Esophagus mucosa (tissue), 1 donor: ENCODE measurements around the gene ABAT. TPM values are rescaled to one million over a fixed set of nuclear protein-coding genes. Genes with fewer than 3 reads are reported as not detected.
A peak's percentile ranks its signal among the peaks of the same experiment; 100 is the strongest.

Experiments
- ATAC-seq: fragments of 200-7000 bp; cut with Tn5 transposase; one replicate; pipeline ENCODE4 v1.9.1; 2020
- total RNA-seq: library from RNA; stranded (reverse); gene quantifications from one replicate; pipeline ENCODE4 v1.2.4, GENCODE V29; 2023
- donor health status: DM: yes; HTN: yes; CAD: no.

The ABAT gene
- total RNA-seq, 1 donor from 2014 or later: 4.2 TPM

DNA sequence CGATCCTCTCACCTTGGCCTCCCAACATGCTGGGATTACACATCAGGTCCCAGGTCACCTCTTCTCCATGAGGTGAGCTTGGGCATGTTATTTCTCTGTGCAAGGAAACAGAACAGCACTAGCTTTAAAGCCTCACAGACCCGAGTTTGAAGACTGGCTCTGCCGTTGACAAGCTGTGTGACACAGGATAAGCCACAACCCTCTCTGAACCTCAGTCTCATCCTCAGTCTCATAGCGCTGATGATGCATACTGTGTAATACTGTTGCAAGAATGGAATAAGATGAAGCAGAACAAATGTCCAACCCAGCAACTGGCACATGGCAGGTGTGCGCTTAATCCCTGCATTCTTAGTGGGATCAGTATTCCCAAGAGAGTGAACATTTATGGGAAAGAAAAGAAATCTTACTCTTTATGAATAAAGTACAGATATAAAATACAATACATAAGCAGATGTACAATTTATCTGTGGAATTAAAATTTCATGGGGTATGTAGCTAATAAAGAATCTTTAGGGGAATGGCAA is 43.5 kb downstream of the ABAT start:
- peak; percentile 9 for ATAC-seq

DNA sequence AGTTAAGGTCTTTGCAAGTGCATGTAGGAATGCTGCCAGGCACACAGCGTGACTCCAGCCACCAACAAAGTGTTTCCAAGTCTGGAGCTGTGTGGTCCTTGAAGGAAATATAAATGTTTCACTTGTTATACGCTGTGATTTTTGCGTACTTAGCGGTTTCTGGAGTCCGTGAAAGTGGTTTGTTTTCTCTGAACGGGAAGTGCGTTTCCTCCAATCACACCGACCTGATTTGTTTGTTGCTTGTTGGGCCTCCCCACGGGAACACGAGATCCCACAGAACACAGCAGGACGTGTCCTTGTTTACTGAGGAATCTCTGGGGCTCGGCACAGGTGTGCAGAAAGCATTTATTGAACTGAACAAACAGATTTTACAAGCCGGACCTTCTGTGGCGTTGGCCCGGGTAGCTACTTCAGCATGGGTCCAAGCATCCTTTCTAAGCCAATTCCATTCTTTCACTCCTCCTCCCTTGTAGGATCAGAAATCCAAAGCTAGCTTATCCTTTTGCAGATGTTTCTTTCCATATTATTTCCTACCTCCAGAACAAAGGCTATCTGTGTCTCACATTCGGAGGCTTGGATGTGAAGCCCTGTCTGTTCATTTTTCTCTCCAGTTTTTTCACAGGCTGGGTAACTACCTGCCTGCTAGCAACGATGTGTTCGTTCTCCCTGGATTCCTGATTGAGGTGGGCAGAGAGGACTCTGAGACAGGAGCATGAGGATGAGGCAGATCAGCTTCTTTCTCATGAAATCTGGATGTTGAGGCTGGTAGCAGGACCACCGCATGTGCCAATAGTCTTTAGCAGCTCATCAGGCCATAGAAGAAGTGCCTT is 44.6 kb downstream of the ABAT start:
- ATAC-seq: no peak

DNA sequence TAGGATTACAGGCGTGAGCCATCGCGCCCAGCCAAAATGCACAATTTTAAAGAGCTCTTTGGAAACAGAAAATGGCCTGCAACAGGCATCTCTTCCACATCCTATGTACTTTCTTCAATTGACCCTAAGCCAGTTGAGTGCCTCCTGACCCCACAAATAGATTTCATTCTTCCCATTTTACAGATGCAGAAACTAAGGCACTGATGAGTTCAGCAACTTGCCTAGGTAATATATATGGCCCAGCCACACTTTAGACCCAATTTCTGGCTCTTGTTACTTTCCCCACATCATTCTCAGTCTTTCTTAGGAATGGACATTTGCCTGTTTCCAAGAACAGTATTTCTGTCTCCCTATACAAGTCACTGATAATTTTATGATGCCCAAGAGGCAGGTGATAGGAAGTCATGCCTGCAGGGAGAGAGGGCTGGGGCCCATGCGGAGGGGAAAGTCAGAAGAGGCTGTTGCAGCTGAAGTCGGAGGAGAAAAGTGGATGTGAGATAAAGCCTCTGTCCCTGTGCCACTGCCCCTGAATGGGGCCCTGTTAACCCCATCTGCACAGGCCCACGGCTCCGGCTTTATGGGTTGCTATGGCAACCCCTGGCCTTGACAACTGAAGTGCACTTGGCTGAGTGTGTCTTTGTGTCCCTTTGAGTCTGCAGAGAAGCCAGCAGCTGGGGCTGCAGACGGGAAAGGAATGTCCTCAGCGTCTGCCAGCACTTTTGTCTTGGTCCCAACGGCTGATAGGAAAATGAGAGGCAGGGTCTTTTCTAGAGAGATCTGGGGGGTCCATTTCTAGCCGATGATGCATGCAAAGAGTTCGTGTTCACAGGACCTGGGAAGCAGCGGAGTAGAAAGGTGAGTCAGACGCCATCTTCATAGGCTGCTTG is 45.9 kb downstream of the ABAT start:
- ATAC-seq: no peak

DNA sequence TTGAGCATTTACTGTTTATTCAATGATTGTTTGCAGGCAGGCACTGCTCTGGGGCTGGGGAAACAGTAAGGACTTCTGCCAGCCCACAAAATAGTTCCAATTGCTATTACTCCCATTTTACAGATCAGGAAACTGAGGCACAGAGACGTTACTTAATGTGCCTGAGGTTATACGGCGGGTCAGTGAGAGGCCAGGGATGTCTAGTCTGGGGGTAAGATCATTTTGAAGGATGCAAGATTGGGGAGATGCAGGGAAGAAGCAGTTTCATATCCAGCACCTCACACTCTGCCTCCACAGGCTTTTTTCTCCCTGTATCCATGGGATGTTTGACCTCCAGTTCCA is 46.5 kb downstream of the ABAT start:
- ATAC-seq: no peak

DNA sequence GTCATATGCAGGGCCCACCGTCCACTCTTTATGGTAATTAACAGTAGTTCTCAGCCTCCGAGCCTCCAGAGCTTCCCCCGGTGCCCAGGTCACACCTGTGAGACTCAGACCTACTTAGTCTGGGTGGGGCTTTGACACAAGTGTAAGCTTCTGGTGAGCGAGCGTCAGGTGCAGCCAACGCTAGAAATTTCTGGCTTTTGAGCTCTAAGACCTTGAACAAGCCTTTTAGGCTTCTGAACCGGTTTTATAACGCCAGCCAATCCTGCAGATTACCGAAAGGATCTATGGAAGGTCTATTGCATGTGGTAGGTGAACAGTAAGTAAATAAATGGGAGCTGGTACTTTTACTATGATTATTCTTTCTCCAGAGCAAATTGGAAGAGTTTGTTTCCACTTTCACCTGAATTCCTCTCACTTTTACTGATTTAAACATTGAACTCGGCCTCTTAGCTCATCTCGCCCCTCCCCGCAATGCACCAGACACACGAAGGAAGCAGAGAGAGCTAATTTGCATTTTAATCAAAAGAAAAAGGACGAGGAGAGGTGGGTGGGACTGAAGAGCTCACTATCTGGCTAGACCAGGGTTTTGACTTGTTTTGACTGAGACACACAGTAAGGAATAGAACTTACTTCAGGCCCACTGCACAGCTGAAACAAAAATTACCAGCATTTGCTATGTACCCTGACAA is 47.1 kb downstream of the ABAT start:
- ATAC-seq: peak; percentile 37

DNA sequence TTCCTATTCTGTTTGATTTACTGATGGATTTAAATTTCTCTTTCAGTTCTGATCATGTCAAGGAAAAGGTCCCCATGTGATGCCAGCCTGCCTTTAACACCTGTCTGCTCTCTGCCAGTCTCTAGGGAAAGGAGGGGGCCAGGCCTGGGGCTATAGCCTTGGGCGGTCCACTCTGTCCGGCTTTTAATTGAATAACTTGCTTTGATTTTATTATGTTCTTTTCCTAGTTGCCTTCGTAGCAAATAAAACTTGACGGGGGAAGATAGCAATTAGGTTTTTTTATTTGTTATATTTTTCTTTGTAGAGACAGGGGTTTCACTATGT is 47.6 kb downstream of the ABAT start:
- no peak for ATAC-seq

DNA sequence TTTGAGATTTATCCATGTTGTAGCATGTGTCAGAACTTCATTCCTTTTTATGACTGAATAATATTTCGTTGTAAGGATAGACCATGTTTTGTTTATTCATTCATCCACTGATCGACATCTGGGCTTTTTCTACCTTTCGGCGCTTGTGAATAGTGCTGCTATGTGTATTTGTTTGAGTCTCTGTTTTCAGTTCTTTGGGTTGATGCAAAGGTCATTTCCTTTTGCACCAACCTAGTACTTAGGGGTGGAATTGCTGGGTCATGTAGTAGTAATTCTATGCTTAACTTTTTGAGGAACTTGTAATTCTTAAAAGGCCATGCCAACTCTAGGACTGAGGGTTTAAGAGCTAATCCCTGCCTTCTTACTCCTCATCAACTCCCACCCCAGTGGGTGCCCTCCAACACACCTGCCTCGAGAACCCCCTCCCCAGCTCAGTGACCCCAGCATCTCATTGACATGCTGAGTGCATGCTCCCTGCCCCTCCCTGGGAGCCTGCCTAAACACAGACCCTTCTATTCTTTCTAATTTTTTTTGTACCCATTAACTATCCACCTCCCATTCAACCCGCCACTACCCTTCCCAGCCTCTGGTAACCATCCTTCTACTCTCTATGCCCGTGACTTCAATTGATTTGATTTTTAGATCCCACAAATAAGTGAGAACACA is 51.2 kb downstream of the ABAT start:
- no peak for ATAC-seq

DNA sequence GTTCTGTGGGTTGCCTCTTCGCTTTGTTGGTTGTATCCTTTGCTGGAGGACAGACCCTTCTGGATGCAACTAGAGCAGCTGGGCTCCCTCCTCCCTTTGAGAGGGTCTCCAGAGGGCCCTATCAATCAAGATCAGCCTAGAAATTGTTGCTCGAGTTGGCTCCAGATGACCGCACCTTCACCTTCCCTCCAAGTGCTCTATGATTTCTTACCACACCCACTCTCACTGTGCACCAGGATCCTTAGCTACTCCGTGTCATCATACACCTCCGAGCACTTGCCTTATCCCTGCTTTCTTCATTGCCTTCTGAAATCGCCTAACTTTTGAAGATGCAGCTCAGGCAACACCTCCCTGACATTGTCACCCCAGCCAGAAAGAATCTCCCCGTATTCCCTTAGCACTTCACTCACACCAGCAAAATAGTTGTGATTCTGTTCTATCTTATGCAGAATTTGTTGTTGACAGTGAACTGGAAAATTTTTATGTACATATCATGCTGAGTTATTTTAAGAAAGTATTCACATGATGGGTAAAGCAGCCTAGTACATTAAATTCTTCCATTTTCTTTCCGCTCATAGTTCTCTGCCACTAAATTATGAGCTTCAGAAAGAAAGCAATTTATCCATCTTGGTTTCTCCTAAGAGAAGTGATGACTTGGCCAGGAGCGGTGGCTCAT is 52.9 kb downstream of the ABAT start:
- ATAC-seq: no peak

DNA sequence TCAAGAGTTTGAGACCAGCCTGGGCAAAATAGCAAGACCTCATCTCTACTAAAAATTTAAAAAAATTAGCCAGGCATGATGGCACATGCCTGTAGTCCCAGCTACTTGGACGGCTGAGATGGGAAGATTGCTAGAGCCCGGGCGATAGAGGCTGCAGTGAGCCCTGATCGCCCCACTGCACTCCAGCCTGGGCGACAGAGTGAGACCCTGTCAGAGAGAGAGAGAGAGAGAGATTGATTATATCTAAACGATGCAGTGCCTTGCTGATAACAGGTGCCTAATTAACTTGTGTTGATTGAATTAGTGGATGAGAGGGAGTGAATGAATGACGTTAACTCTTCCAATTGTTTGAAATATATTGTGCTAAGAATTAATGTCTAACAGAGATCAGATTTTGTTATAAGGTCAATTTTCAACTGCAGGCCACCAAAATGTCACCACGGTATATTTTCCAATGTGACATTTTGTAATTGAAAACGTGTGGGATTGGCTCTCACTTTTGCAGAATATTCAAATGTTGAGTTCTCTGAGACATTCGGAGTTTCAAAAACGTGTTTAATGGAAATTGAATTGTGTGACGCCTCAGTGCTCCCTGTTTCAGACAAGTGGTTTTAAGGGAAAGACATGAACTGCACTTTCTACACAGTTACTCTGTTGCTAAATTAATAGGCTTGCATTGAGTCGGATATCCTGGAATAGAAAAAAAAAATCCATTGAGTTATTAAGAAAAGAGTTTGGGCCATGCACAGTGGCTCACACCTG is 53.6 kb downstream of the ABAT start:
- no peak for ATAC-seq

DNA sequence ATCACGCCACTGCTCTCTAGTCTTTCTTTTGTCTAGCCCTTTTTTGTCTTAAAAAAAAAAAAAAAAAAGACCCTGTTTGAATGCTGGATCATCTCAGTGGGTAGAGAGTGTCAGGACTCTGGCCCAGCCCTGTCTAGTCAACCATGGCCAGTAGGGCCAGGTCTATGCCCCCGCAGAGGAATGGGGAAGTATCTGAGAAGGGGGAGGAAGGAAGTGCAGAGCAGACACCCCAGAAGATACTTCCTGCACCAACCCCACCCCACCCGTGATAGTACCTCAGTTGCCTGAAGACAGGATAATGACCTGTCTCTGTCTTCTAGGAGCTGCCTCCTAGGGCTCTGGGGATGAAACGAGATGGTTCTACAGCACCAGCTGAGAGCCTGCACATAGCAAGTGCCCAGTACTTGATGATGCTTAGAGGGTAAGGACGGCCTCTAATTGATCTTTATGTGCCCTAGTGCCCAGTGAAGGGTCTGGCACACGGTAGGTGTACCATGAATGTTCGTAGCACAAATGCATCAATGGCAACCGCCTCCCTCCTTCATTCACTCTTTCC is 55.4 kb downstream of the ABAT start:
- ATAC-seq: peak; percentile 64

DNA sequence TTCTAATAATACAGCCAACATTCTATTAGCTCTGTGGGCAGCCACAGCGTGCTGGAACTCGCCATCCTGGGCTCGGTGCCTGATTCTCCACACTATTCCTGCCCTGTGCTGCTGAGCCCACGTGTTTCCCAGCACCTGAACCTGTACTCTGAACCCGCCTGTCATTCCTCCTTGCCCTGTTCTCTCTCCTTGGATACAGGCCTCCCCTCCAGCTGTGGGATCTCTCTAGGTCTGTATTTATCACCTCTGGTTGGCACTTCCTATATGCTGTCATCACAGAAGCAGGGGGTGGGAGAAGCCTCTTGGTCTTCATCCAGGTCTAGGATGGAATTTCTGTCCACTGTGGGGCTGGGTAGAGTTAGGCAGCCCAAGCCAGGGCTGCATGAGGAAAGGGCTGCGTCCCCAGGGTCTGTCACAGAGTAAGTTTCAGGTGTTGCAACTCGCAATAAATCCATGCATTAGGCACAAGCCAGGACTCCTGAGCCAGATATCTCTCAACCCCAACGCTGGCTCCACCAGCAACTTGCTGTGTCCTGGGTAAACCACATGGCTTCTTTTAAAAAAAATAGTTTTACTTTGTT is 56.0 kb downstream of the ABAT start:
- ATAC-seq: peak; percentile 95

DNA sequence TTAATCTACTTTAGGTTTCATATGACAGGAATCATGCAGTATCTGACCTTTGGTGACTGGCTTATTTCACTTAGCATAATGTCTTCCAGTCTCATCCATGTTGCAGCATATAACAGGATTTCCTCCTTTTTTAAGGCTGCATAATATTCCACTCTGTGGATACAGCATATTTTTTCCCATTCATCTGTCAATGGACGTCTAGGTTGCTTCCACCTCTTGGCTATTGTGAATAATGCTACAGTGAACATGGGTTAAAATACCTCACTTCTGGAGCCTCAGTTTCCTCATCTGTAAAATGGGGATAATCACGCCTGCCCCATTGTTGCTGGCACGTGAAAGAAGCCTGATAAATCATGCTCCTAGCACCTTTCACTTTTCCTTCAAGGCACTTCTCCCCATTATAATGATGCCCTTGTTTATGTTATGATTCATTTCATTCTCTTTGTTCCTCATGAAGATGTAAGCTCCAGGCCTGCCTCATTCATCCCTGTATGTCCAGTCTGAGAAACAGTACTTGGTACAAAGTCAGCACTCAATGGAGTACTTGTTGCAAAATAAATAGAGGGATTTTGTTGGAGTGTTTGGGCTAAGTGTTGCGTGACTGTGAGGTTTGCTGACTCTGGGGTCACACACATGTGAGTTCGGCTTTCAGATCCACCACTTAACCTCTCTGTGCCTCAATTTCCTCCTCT is 59.6 kb downstream of the ABAT start:
- ATAC-seq: peak; percentile 41

DNA sequence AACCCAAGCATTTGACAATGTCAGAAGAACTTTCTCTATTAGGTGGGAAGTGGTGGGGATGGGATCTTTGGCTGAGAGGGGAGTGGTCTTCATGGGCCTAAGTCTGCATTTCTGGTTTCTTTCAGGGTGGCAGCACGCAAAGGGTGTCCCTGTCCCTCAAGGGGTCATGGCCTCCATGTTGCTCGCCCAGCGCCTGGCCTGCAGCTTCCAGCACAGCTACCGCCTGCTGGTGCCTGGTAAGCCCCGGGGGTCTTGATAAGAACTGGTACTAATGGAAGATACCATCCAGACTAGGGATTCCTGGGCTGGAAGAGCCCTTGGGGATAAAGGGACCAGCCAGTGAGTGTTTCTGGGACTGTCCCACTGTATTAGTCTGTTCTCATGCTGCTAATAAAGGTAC is 61.2 kb downstream of the ABAT start:
- no peak for ATAC-seq

DNA sequence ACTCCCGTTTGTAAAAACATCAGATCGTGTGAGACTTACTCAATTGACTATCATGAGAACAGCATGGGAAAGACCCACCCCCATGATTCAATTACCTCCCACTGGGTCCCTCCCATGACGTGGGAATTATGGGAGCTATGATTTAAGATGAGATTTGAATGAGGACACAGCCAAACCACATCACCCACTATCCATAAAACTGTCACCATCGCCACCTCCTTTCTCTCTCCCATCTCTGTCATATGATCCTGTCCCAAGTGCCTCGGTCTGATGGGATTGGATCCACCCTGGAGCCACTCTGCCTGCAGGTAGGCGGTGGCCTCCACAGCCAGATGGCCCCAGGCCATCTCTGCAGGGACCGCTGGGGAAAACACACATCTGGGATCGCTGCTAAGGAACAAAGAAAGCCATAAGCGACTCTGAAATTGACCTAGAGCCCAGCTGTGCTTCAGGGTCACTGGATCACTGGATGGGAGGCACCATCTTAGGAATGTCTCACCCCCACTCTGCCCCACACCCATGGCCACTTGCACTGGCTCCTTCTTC is 61.8 kb downstream of the ABAT start:
- no peak for ATAC-seq

DNA sequence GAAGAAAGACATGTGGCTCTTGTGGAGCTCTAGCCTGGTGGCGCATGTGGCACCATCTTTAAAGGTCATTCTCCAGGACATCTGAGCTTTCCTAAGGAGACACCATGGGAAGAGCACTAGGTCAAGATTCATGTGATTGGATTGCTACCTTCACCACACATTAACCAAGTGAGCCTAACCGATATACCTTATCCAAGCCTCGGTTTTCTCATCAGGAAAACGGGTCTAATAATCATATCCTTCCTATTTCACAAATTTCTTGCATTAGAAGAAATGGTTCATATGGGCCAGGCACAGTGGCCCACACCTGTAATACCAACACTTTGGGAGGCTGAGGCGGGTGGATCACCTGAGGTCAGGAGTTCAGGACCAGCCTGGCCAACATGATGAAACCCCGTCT is 64.7 kb downstream of the ABAT start:
- no peak for ATAC-seq

DNA sequence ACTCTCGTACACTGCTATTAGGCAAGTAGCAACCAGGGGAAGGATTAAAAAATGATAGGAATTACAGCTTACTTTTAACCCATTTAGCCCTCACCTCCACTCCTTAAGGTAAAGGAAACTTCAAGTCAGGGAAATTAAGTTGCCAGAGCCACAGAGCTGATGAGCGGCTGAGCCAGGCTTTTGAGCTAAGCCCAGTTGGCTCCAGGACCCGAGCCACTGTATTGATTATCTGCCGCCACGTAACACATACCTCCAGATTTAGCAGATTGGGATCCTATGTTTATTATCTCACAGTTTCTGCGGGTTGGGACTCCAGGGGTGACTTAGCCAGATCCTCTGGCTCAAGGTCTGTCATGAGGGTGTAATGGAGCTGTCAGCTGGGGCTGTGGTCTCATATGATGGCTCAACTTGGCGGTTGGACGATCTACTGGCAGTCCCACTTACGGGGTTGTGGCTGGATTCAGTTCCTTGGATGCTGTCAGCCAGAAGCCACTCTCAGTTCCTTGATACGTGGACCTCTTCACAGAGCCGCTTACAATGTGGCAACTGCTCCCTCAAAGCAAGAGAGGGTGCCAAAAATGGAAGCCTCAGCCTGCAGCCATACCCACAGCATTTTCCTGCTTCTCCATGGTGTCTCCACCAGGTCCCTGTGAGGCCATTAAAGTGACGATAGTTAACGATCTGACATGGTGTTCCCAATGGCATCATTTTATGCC is 65.7 kb downstream of the ABAT start:
- ATAC-seq: no peak

DNA sequence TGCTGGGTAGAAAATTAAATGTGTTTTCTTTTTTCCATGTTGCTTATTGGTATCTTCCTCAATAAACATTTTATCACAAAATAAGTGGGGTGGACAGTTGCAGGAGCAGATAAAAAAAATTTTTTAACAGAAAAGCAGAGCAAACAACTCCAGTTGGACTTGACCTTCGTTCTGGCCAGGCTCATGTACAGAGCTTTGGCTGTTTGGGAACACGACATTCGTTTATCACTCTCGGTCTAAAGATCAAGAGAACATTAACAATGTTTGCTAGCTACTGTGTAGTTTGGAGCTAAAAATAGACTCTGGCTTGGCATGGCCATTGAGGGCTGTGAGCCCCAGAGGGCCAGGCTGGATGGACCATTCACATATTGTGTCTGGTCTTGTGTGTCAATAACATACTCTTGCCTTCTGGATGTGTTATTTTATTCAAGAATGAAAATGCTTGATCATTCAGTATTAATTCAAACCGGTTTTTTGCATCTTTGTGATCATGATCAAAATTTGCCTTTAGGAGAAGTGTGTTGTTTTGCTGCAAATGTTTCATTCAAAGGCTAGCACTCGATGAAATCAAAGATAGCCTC is 66.4 kb downstream of the ABAT start:
- ATAC-seq: no peak

DNA sequence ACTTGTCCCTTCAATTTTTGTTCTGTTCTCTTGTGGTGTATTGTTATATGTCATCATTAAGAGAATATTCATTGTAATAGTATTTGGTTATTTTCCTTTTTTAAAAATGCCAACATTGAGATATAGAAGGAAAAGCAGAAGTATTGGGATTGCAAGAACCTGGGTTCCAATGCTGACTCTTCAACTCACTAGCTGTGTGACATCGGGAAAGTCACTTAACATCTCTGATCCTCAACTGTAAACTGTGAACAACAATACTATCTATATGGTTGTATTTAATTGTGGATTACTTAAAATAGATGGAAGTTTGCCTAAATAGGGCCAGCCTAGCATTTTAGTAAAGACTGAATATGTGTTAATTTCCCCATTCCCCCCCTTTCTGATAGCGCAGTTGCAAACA is 67.2 kb downstream of the ABAT start:
- ATAC-seq: no peak

DNA sequence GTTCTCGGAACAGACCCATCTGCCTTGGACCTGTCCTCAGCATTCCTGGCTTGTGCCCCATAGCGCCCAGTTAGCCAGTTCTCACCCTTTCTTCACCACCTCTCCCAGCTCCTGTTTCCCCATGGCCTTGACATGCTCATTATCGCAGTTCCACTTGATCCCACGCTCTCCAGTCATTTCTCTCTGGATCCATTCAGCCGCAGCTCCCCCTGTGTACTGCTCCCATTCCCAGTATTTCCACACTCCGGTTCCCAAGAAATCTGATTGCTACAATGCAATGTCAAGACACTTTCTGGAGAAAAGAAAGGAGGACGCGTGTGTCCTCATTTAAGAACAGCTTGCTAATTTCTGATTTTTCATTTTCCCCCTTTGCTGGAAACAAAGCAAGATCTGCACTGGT is 67.7 kb downstream of the ABAT start:
- no peak for ATAC-seq
